OCI-LY3 (cell line): ENCODE data around the gene NUP35.

Experiments used
- H2AFZ ChIP-seq: fragments of 200-600, 300-600 bp; shearing (Covaris generic); 2 replicates; pipeline ENCODE4 v1.6.0; 2014; ENCODE audit warnings: antibody characterized with exemption, low read depth, low read length
- H3K27ac ChIP-seq: fragments of 200-600, 300-600 bp; sonication (generic); 2 replicates; pipeline ENCODE4 v1.5.1; 2014; ENCODE audit warnings: mild to moderate bottlenecking, low read length, moderate library complexity, mixed read lengths
- H3K27me3 ChIP-seq: fragments of 200-600, 300-600 bp; sonication (generic); 2 replicates; pipeline ENCODE4 v1.6.1; 2014; ENCODE audit warnings: low read depth, low read length, mixed read lengths
- H3K36me3 ChIP-seq: fragments of 200-600, 300-600 bp; sonication (generic); replicated peaks from 2 replicates; pipeline ENCODE3; 2014; ENCODE audit warnings: low read depth, low read length, mixed read lengths
- H3K4me1 ChIP-seq: fragments of 300-600, 200-600 bp; sonication (generic); 2 replicates; pipeline ENCODE4 v1.6.1; 2014; ENCODE audit warnings: low read length, mixed read lengths
- H3K4me2 ChIP-seq: fragments of 200-600, 300-600 bp; sonication (generic); 2 replicates; pipeline ENCODE4 v1.6.1; 2014; ENCODE audit warnings: low read length, mixed read lengths
- H3K4me3 ChIP-seq: fragments of 300-600, 200-600 bp; sonication (generic); 2 replicates; pipeline ENCODE4 v1.5.1; 2014; ENCODE audit warnings: antibody characterized with exemption, mild to moderate bottlenecking, low read length, moderate library complexity
- H3K79me2 ChIP-seq: fragments of 300-600, 200-600 bp; shearing (Covaris generic); 2 replicates; pipeline ENCODE4 v1.6.1; 2014; ENCODE audit warnings: mild to moderate bottlenecking, low read length, mixed read lengths
- H3K9ac ChIP-seq: fragments of 300-600, 200-600 bp; shearing (Covaris generic); 2 replicates; pipeline ENCODE4 v1.6.0; 2014; ENCODE audit warnings: mild to moderate bottlenecking, low read length, moderate library complexity
- H3K9me3 ChIP-seq: fragments of 200-600, 300-600 bp; shearing (Covaris generic); 2 replicates; pipeline ENCODE4 v1.6.1; 2014; ENCODE audit warnings: low read length, mixed read lengths; ENCODE audit not compliant: insufficient read depth
- H4K20me1 ChIP-seq: fragments of 200-600, 300-600 bp; sonication (generic); 2 replicates; pipeline ENCODE4 v1.6.1; 2016; ENCODE audit warnings: low read length, mixed read lengths; ENCODE audit not compliant: insufficient read depth
- EZH2phosphoT487 ChIP-seq: fragments of 200-600 bp; shearing (Covaris generic); IDR thresholded peaks from 2 replicates; pipeline ENCODE4 v1.6.1; 2018; ENCODE audit warnings: antibody characterized with exemption, mixed run types, low read depth
- TF ChIP-seq, protein P1 (sequence below): fragments of 200-600, 300-600 bp; sonication (generic); IDR thresholded peaks from 2 replicates; pipeline ENCODE4 v1.5.1; 2014; ENCODE audit warnings: antibody characterized with exemption, low read length, low read depth

NUP35 gene, protein sequence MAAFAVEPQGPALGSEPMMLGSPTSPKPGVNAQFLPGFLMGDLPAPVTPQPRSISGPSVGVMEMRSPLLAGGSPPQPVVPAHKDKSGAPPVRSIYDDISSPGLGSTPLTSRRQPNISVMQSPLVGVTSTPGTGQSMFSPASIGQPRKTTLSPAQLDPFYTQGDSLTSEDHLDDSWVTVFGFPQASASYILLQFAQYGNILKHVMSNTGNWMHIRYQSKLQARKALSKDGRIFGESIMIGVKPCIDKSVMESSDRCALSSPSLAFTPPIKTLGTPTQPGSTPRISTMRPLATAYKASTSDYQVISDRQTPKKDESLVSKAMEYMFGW

GRCh38 chr2:183124222-183124956 lies at the start of gene NUP35:
Gene NUP35, plus strand, starts transcription at chr2:183124443. Its CDS starts 15 bp downstream, at chr2:183124458.
- H3K4me2 ChIP-seq: peak within 1 kb of the TSS; percentile 82
- peaks cover 50% of the 10 kb centered on the region for H3K79me2 ChIP-seq

GRCh38 chr2:183078163-183078463 lies 46.1 kb upstream of the NUP35 start:
- H3K9ac ChIP-seq: peak overlapping the region; percentile 71
- H4K20me1 ChIP-seq: no peaks in the 10 kb centered on the region
- TF ChIP-seq EZH2phosphoT487: no peak
- TF ChIP-seq, protein P1, sequence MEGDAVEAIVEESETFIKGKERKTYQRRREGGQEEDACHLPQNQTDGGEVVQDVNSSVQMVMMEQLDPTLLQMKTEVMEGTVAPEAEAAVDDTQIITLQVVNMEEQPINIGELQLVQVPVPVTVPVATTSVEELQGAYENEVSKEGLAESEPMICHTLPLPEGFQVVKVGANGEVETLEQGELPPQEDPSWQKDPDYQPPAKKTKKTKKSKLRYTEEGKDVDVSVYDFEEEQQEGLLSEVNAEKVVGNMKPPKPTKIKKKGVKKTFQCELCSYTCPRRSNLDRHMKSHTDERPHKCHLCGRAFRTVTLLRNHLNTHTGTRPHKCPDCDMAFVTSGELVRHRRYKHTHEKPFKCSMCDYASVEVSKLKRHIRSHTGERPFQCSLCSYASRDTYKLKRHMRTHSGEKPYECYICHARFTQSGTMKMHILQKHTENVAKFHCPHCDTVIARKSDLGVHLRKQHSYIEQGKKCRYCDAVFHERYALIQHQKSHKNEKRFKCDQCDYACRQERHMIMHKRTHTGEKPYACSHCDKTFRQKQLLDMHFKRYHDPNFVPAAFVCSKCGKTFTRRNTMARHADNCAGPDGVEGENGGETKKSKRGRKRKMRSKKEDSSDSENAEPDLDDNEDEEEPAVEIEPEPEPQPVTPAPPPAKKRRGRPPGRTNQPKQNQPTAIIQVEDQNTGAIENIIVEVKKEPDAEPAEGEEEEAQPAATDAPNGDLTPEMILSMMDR: no peak
- H3K36me3 ChIP-seq: no peaks in the 10 kb centered on the region
- H3K4me1 ChIP-seq: peaks cover 4% of the 10 kb centered on the region
- peak overlapping the region; percentile 93 for H3K4me2 ChIP-seq
- no peak overlapping the region for H3K27ac ChIP-seq
- H3K79me2 ChIP-seq: no peaks in the 10 kb centered on the region
- peak overlapping the region; percentile 100 for H2AFZ ChIP-seq
- H3K9me3 ChIP-seq: no peaks in the 10 kb centered on the region
- H3K4me3 ChIP-seq: peak overlapping the region; percentile 97
- peaks cover 52% of the 10 kb centered on the region for H3K27me3 ChIP-seq

More at GRCh38 chr2:183124222-183124956, at the start of gene NUP35:
- H3K36me3 ChIP-seq: peaks cover 5% of the 10 kb centered on the region
- no peaks in the 10 kb centered on the region for H3K27me3 ChIP-seq
- peak within 1 kb of the TSS; percentile 99 for H2AFZ ChIP-seq
- peak within 1 kb of the TSS; percentile 84 for H3K9ac ChIP-seq
- H3K27ac ChIP-seq: peak within 1 kb of the TSS; percentile 87
- peak within 1 kb of the TSS; percentile 94 for H3K4me3 ChIP-seq
- peaks cover 5% of the 10 kb centered on the region; the same call in 1 of the 2 replicates for H4K20me1 ChIP-seq
- H3K4me1 ChIP-seq: peaks cover 15% of the 10 kb centered on the region
- H3K9me3 ChIP-seq: no peaks in the 10 kb centered on the region
- TF ChIP-seq, protein P1: no peak
- no peak for TF ChIP-seq EZH2phosphoT487

DNA sequence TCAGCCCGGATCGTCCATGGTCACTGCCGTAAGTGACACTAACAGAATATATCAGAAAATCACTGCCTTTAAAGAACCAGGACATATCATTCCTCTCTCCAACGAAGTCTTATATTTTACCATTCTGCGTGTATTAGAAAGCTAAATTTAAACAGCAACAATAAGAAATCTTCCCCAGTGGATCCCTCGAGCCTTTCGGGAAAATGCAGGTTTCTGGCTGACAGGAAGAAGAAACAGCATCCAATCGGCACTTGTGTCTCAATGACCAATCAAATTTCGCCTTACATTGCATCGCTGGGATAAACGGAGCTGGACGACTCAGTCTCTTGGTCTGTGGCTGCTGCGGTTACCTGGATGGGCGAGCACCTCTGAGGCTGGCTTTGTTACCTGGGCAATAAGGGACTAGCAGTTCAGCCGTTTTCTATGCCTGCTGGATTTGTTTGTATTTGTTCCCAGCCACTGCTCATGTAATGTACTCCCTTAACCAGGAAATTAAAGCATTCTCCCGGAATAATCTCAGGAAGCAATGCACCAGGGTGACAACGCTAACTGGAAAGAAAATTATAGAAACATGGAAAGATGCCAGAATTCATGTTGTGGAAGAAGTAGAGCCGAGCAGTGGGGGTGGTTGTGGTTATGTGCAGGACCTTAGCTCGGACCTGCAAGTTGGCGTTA lies 45.6 kb upstream of the NUP35 start, which contains the start of gene DUSP19:
Gene DUSP19, plus strand, starts transcription at position 284 of the 675 bp plus-strand sequence. Its CDS starts 187 bp downstream, at position 471.
- H4K20me1 ChIP-seq: no peaks in the 10 kb centered on the region
- no peaks in the 10 kb centered on the region for H3K79me2 ChIP-seq
- H3K27ac ChIP-seq: no peak within 1 kb of the TSS

More for the DNA sequence above, 45.6 kb upstream of the NUP35 start, which contains the start of gene DUSP19:
- Histone ChIP-seq H3K4me1 (peaks cover 4% of the 10 kb centered on the region), H3K9me3 (no peaks in the 10 kb centered on the region), H2AFZ (peak within 1 kb of the TSS; percentile 100), H3K36me3 (no peaks in the 10 kb centered on the region), H3K9ac (peak within 1 kb of the TSS; percentile 71), H3K4me2 (peak within 1 kb of the TSS; percentile 93), H3K27me3 (peaks cover 57% of the 10 kb centered on the region), H3K4me3 (peak within 1 kb of the TSS; percentile 97)
- TF ChIP-seq EZH2phosphoT487: no peak
- TF ChIP-seq, protein P1: no peak
